D721Med (cell line): ENCODE measurements around the gene CHST11.

ENCODE experiments used
- DNase-seq: peaks from one replicate; pipeline ENCODE4 v3.0.0; 2011; ENCODE audit warnings: low spot score; ENCODE audit not compliant: insufficient read length
- FAIRE-seq: peaks from 2 replicates; lab custom pipeline; 2011; peaks lifted over from hg19 to GRCh38; lab: Jason Lieb, UNC
- TF ChIP-seq, protein P1 (sequence below): IDR thresholded peaks from 2 replicates; pipeline ENCODE4 v1.5.1; 2012; ENCODE audit warnings: mild to moderate bottlenecking, control low read depth; ENCODE audit not compliant: insufficient read depth; ENCODE audit errors: missing control alignments

The CHST11 gene

DNA sequence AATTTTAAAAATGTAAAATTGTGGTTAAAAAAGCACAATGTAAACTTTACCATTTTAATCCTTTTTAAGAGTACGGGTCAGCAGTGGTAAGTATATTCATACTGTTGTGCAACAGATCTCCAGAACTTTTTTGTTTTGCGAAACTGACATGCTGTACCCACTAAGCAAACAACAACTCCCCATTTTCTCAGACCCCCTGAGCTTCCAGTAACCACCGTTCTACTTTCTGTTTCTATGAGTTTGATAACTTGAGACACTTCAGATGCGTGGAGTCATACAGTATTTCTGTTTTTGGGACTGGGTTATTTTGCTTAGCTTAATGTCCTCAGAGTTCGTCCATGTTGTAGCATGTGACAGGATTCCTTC, 38.0 kb downstream of the CHST11 start:
- DNase-seq (no peak), FAIRE-seq (no peak)
- TF ChIP-seq, protein P1, sequence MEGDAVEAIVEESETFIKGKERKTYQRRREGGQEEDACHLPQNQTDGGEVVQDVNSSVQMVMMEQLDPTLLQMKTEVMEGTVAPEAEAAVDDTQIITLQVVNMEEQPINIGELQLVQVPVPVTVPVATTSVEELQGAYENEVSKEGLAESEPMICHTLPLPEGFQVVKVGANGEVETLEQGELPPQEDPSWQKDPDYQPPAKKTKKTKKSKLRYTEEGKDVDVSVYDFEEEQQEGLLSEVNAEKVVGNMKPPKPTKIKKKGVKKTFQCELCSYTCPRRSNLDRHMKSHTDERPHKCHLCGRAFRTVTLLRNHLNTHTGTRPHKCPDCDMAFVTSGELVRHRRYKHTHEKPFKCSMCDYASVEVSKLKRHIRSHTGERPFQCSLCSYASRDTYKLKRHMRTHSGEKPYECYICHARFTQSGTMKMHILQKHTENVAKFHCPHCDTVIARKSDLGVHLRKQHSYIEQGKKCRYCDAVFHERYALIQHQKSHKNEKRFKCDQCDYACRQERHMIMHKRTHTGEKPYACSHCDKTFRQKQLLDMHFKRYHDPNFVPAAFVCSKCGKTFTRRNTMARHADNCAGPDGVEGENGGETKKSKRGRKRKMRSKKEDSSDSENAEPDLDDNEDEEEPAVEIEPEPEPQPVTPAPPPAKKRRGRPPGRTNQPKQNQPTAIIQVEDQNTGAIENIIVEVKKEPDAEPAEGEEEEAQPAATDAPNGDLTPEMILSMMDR: no peak

DNA sequence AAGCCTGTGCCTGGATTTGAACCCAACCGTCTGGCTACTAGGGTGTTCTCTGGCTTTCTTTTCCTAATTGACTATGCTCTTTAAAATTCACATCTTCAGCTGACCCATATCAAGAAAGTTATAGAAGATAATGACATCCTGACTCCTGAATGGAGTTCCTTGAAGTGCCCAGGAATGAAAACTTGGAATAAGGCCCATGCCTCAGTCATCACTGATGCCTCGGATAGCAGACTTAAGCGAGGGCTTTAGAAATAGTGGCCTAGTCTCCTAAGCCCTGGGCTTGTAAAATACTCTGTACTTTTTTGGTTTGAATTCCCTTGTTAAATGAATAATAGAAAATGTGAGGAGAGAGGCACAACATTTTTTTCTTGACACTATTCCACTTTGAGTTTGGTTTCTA, 39.0 kb downstream of the CHST11 start:
- DNase-seq (no peak), FAIRE-seq (no peak)
- TF ChIP-seq, protein P1: no peak

GRCh38 chr12:104496336-104496735, 39.6 kb downstream of the CHST11 start:
- DNase-seq (no peak), FAIRE-seq (no peak)
- TF ChIP-seq, protein P1: no peak

DNA sequence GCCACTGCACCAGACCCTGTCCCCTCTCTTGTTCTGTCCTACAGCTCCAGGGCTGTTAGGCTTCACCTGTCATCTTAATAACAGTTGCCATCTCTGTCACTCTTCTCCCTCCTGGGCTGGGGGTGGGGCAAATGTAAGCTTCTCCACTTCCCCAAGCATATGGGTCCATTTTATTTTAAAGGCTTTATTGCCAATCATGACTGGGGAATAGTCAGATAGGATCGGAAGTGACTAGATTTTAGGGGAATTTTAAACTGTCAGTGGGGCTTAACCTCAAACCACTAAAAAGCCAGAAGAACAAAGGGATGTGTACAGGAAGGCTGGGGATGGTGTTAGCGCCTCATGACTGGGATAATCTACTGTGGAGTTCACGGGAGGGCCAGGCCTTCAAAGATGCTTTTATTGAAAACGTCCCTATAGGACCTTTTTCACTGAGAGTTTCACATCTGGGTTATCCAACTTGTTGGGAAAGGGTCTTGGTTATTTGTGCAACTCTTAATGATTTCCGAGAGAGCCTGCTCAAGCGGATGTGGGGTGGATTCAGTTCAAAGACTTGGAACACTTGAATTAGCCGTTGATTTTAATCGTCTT, 41.6 kb downstream of the CHST11 start:
- FAIRE-seq (no peak), DNase-seq (no peak)
- TF ChIP-seq, protein P1: no peak

DNA sequence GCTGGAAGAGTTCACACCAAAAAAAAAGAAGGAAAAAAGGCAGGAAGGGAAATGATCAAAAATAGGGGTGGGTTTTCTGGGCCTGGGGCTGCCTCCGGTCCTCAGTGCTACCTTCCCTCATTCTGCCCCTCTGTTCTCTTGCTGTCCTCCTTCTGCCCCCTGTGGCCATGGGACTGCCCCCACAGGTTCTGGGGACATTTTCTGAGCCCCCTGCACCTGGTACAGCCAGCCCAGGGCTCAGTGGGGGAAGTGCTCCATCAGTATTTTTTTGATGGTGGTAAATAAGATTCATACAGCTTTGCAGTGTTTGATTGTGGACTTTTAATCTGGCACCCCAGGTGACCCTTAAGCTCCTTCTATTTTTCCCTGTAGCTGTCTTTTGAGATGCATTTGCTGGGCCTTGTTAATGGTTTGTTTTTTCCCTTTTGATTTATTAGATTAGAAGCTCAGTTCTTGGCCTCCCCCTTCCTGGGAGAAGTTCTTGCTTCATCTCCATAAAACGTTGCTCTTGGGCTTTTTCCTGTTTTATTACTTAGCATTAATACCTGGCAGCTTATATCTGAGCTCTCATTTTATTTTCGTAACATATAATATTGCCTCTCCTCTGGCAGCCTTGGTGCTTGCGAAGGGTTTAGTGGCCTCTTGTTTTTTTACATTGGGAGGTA, 43.1 kb downstream of the CHST11 start:
- DNase-seq (no peak), FAIRE-seq (no peak)
- TF ChIP-seq, protein P1: no peak

- DNase-seq (no peak), FAIRE-seq (no peak)
- TF ChIP-seq, protein P1: no peak
These were observed 44.4 kb downstream of the CHST11 start for GRCh38 chr12:104501115-104501514.

DNA sequence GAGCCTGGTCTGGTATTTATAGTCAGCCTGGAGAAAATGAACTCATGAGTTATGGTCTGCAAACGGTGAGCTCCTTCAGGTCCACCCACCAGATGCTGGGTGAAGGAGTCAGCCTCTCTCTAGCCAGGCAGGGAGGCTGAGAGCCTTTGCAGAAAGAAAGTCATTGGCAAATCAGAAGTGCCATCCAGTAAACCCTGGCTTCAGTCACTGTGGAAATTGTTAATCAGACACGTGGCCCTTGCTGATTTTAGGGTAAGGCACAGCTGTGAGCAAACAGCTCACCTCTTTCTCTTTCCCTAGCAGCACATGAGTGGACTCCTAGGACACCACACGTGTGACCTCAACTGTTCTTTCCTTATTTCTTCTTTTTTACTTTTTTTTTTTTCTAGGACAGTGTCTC, 44.9 kb downstream of the CHST11 start:
- TF ChIP-seq, protein P1: no peak
- FAIRE-seq: no peak
- no peak for DNase-seq
